H1 (cell line): Measurements from ENCODE around the gene FUNDC1. TPM values are rescaled to one million over a fixed set of nuclear protein-coding genes. Genes with fewer than 3 reads are reported as not detected.
A peak's percentile ranks its signal among the peaks of the same experiment; 100 is the strongest.

Experiments used
- CTCF ChIA-PET: fragments of 300-600 bp; sonication (Branson Sonifier 250); formaldehyde crosslinking; loops from one replicate; lab custom pipeline; 2021; ENCODE audit not compliant: partially characterized antibody; lab: Charles Lee
- POLR2A ChIA-PET: fragments of 300-600 bp; sonication (Branson Sonifier 250); formaldehyde crosslinking; loops from one replicate; lab custom pipeline; 2021; ENCODE audit warnings: inconsistent platforms; ENCODE audit not compliant: partially characterized antibody; lab: Charles Lee
- DNase-seq, 2 experiments: peaks; one replicate each; pipeline versions ENCODE4 v3.0.0 to v3.0.0-alpha.2; 2010 to 2022; ENCODE audit warnings: low spot score in 2 of 2, low read depth in 1 of 2, mixed read lengths in 1 of 2
- FAIRE-seq: peaks from 2 replicates; lab custom pipeline; 2011; peaks lifted over from hg19 to GRCh38; lab: Jason Lieb, UNC
- H2AFZ ChIP-seq: 2 replicates; pipeline ENCODE4 v1.8.1; 2012; ENCODE audit warnings: low read length, inconsistent platforms
- H2AK5ac ChIP-seq: 2 replicates; pipeline ENCODE4 v1.6.1; 2013; ENCODE audit warnings: low read depth, low read length
- H2BK120ac ChIP-seq: replicated peaks from 2 replicates; pipeline ENCODE3; 2013; ENCODE audit warnings: low read depth, low read length, inconsistent platforms
- H2BK12ac ChIP-seq: 2 replicates; pipeline ENCODE4 v1.6.1; 2013; ENCODE audit warnings: low read depth, low read length
- H2BK15ac ChIP-seq: 2 replicates; pipeline ENCODE4 v1.6.1; 2013; ENCODE audit warnings: low read length
- H2BK20ac ChIP-seq: 2 replicates; pipeline ENCODE4 v1.6.1; 2013; ENCODE audit warnings: low read length
- H2BK5ac ChIP-seq: 2 replicates; pipeline ENCODE4 v1.6.1; 2013; ENCODE audit warnings: low read depth, low read length
- H3K14ac ChIP-seq: 2 replicates; pipeline ENCODE4 v1.6.1; 2013; ENCODE audit warnings: inconsistent platforms; ENCODE audit not compliant: insufficient read length
- H3K18ac ChIP-seq: 2 replicates; pipeline ENCODE4 v1.6.1; 2013; ENCODE audit warnings: low read length; ENCODE audit errors: extremely low read depth
- H3K23ac ChIP-seq: 2 replicates; pipeline ENCODE4 v1.6.1; 2013; ENCODE audit warnings: inconsistent platforms; ENCODE audit not compliant: insufficient read length
- H3K23me2 ChIP-seq: 2 replicates; pipeline ENCODE4 v1.6.1; 2013; ENCODE audit warnings: low read depth, low read length
- H3K27ac ChIP-seq: 2 replicates; pipeline ENCODE4 v1.6.1; 2011; ENCODE audit warnings: low read depth, low read length, inconsistent platforms
- H3K27me3 ChIP-seq, 4 experiments: replicated peaks in 1 of 4; 1 replicate in 1 of 4; 2 replicates in 3 of 4; pipeline versions ENCODE4 v1.6.1 to v1.8.1; 2011 to 2013; ENCODE audit warnings: low read length in 3 of 4, mild to moderate bottlenecking in 3 of 4, inconsistent platforms in 2 of 4, mixed read lengths in 2 of 4, moderate library complexity in 1 of 4; ENCODE audit not compliant: control insufficient read depth in 3 of 4, insufficient read depth in 3 of 4; ENCODE audit errors: extremely low read depth in 1 of 4
- H3K36me3 ChIP-seq, 4 experiments: 2 replicates each; pipeline versions ENCODE4 v1.6.1 to v1.8.1; 2011 to 2013; ENCODE audit warnings: mild to moderate bottlenecking in 4 of 4, low read length in 3 of 4, moderate library complexity in 2 of 4, control low read depth in 1 of 4, inconsistent platforms in 1 of 4; ENCODE audit not compliant: insufficient read depth in 4 of 4, control insufficient read depth in 2 of 4
- H3K4ac ChIP-seq: replicated peaks from 2 replicates; pipeline ENCODE3; 2013; ENCODE audit warnings: low read length, low read depth, mixed read lengths, inconsistent platforms; ENCODE audit not compliant: insufficient read length
- H3K4me1 ChIP-seq, 4 experiments: replicated peaks in 1 of 4; 1 replicate in 1 of 4; 2 replicates in 3 of 4; pipeline versions ENCODE4 v1.6.1 to v1.8.1; 2011 to 2013; ENCODE audit warnings: low read length in 3 of 4, inconsistent platforms in 2 of 4, mixed read lengths in 1 of 4; ENCODE audit not compliant: insufficient read depth in 4 of 4, control insufficient read depth in 3 of 4
- H3K4me2 ChIP-seq, 2 experiments: 2 replicates each; pipeline versions ENCODE4 v1.6.1 to v1.8.1; 2011 to 2013; ENCODE audit warnings: low read depth in 2 of 2, low read length in 2 of 2, control low read depth in 1 of 2, inconsistent platforms in 1 of 2, mild to moderate bottlenecking in 1 of 2; ENCODE audit not compliant: insufficient read depth in 1 of 2
- H3K4me3 ChIP-seq, 4 experiments: fragments of 200-600, 300-600 bp in 1 of 4; sonication (generic), shearing (Covaris generic), sonication (Bioruptor Twin) in 1 of 4; 2 replicates each; pipeline versions ENCODE4 v1.5.1 to v1.8.1; 2011 to 2016; ENCODE audit warnings: low read length in 4 of 4, low read depth in 3 of 4, control low read depth in 2 of 4, inconsistent platforms in 2 of 4, mild to moderate bottlenecking in 2 of 4, mixed read lengths in 1 of 4, moderate library complexity in 1 of 4; ENCODE audit not compliant: insufficient read depth in 2 of 4; ENCODE audit errors: extremely low read depth in 1 of 4
- H3K56ac ChIP-seq: replicated peaks from 2 replicates; pipeline ENCODE3; 2013; ENCODE audit warnings: low read depth, mild to moderate bottlenecking, mixed read lengths, low read length, inconsistent platforms; ENCODE audit not compliant: insufficient read length
- H3K79me1 ChIP-seq: 2 replicates; pipeline ENCODE4 v1.6.1; 2013; ENCODE audit warnings: low read depth, low read length, control low read depth
- H3K79me2 ChIP-seq, 2 experiments: 2 replicates each; pipeline versions ENCODE4 v1.6.1 to v1.8.1; 2012 to 2013; ENCODE audit warnings: low read length in 2 of 2, mild to moderate bottlenecking in 2 of 2, inconsistent platforms in 1 of 2; ENCODE audit not compliant: insufficient read depth in 2 of 2, control insufficient read depth in 1 of 2
- H3K9ac ChIP-seq, 4 experiments: replicated peaks in 1 of 4; 1 replicate in 1 of 4; 2 replicates in 3 of 4; pipeline versions ENCODE4 v1.6.1 to v1.8.1; 2011 to 2013; ENCODE audit warnings: low read depth in 3 of 4, low read length in 3 of 4, control low read depth in 2 of 4, mild to moderate bottlenecking in 2 of 4, moderate library complexity in 2 of 4, inconsistent platforms in 1 of 4; ENCODE audit errors: extremely low read depth in 1 of 4
- H3K9me3 ChIP-seq, 2 experiments: 2 replicates each; pipeline versions ENCODE4 v1.6.1 to v1.8.1; 2012 to 2013; ENCODE audit warnings: mild to moderate bottlenecking in 2 of 2, moderate library complexity in 2 of 2, control low read depth in 1 of 2, inconsistent platforms in 1 of 2, low read depth in 1 of 2, low read length in 1 of 2, mixed read lengths in 1 of 2; ENCODE audit not compliant: insufficient read depth in 2 of 2
- H4K20me1 ChIP-seq, 2 experiments: replicated peaks in 1 of 2; 2 replicates each; pipeline versions ENCODE3 to v1.8.1; 2011 to 2013; ENCODE audit warnings: inconsistent platforms in 2 of 2, low read length in 2 of 2, mild to moderate bottlenecking in 1 of 2; ENCODE audit not compliant: insufficient read depth in 2 of 2, control insufficient read depth in 1 of 2
- H4K5ac ChIP-seq: 2 replicates; pipeline ENCODE4 v1.6.1; 2013; ENCODE audit warnings: low read length, low read depth, mixed read lengths, inconsistent platforms; ENCODE audit not compliant: insufficient read length
- H4K8ac ChIP-seq: 2 replicates; pipeline ENCODE4 v1.8.0; 2013; ENCODE audit warnings: mild to moderate bottlenecking, moderate library complexity, low read length, inconsistent platforms; ENCODE audit not compliant: insufficient read depth; ENCODE audit errors: extremely low read depth
- H4K91ac ChIP-seq: replicated peaks from 2 replicates; pipeline ENCODE3; 2013; ENCODE audit warnings: low read length, mixed read lengths, inconsistent platforms; ENCODE audit not compliant: insufficient read length
- CEBPB ChIP-seq: IDR thresholded peaks from 2 replicates; pipeline ENCODE4 v1.6.1; 2012; ENCODE audit warnings: low read depth, low read length
- EP300 ChIP-seq, 2 experiments: IDR thresholded peaks; 1 replicate in 1 of 2; 2 replicates in 1 of 2; pipeline ENCODE4 v1.6.1; 2011 to 2012; ENCODE audit warnings: low read depth in 2 of 2, low read length in 2 of 2, mild to moderate bottlenecking in 2 of 2, borderline replicate concordance in 1 of 2, inconsistent platforms in 1 of 2, moderate library complexity in 1 of 2
- GABPA ChIP-seq: IDR thresholded peaks from 2 replicates; pipeline ENCODE4 v1.6.1; 2011; ENCODE audit warnings: mild to moderate bottlenecking, low read length, moderate library complexity, borderline replicate concordance; ENCODE audit not compliant: insufficient read depth
- POLR2A ChIP-seq, 2 experiments: IDR thresholded peaks; 1 replicate in 1 of 2; 2 replicates in 1 of 2; pipeline ENCODE4 v1.6.1; 2011; ENCODE audit warnings: low read depth in 2 of 2, low read length in 2 of 2, mild to moderate bottlenecking in 2 of 2; ENCODE audit errors: control extremely low read depth in 1 of 2
- POLR2AphosphoS5 ChIP-seq: IDR thresholded peaks from 2 replicates; pipeline ENCODE4 v1.6.1; 2011; ENCODE audit warnings: low read depth, low read length
- TAF7 ChIP-seq: optimal IDR thresholded peaks from 2 replicates; pipeline ENCODE3; 2011; ENCODE audit warnings: low read depth, mild to moderate bottlenecking, inconsistent platforms, low read length, moderate library complexity, borderline replicate concordance
- WGBS, 2 experiments: shearing (Covaris generic) in 1 of 2; methylation state at CpG; one replicate each; pipeline versions ENCODE4 v1.1.6 to v1.1.7; 2013 to 2015; ENCODE audit warnings: low lambda C conversion rate in 2 of 2, mixed read lengths in 2 of 2, inconsistent platforms in 1 of 2, low coverage in 1 of 2, missing lambda C conversion rate in 1 of 2; ENCODE audit not compliant: insufficient replicate concordance in 2 of 2, insufficient coverage in 1 of 2, insufficient read length in 1 of 2; ENCODE audit errors: extremely low coverage in 1 of 2, missing lambda C conversion rate in 1 of 2; 5-methylcytosine and 5-hydroxymethylcytosine counted together
- long read RNA-seq, 2 experiments: library from RNA in 1 of 2; library from capped mRNA in 1 of 2; stranded (forward); transcript quantifications; one replicate each; pipeline ENCODE4 v2.0.0, GENCODE V29; 2021; ENCODE audit warnings: inconsistent platforms in 1 of 2
- polyA minus RNA-seq, 3 experiments: library from RNA; depleted of rRNA, polyadenylated mRNA; stranded (reverse); fragments of >200 nt; gene quantifications; 1 replicate in 2 of 3; 2 replicates in 1 of 3; pipeline ENCODE4 v1.2.3, GENCODE V29; 2011
- polyA plus RNA-seq, 7 experiments: library from polyadenylated mRNA; depleted of rRNA in 3 of 7; stranded (reverse) in 5 of 7; unstranded in 2 of 7; fragments of >200 nt in 5 of 7; fragments of 200-250 nt in 2 of 7; gene quantifications; 1 replicate in 5 of 7; 2 replicates in 1 of 7; 4 replicates in 1 of 7; pipeline versions ENCODE4 v1.2.1 to v1.2.3, GENCODE V29; 2011 to 2013; ENCODE audit warnings: missing spikeins in 2 of 7, mixed read lengths in 2 of 7
- total RNA-seq: library from RNA; stranded (reverse); fragmentation: NEBNext Ultra II Directional; extraction: Animal tissue kit (Norgen Biotek cat#: 25700); gene quantifications from 2 replicates; pipeline ENCODE4 v1.2.1, GENCODE V29; 2021
- TF ChIP-seq, protein P1 (sequence below): IDR thresholded peaks from 2 replicates; pipeline ENCODE4 v1.6.1; 2011; ENCODE audit warnings: low read depth, mild to moderate bottlenecking, low read length; ENCODE audit not compliant: insufficient read depth

The FUNDC1 gene, protein sequence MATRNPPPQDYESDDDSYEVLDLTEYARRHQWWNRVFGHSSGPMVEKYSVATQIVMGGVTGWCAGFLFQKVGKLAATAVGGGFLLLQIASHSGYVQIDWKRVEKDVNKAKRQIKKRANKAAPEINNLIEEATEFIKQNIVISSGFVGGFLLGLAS
- total RNA-seq (22.7 and 24.1 TPM in 2 replicates), polyA plus RNA-seq (2011; rRNA removed) (7.1 and 13.7 TPM in 2 replicates), polyA minus RNA-seq (2011; rRNA and poly(A)+ RNA removed) (4.7 and 6.7 TPM in 2 replicates)
- 17.2 TPM for polyA plus RNA-seq (2011; cell fraction: cytosol; rRNA removed)
- polyA plus RNA-seq (2011; cell fraction: nucleus; rRNA removed) = 3.0 TPM
- 16.0 to 27.8 TPM (median 22.6 TPM) in 4 replicates for polyA plus RNA-seq (2012, experiment 1 of 2)
- 9.2 TPM for polyA plus RNA-seq (2012, experiment 2 of 2)
- 23.7 TPM for polyA plus RNA-seq (2013, experiment 1 of 2)
- 24.0 TPM for polyA plus RNA-seq (2013, experiment 2 of 2)
- 2.3 TPM for polyA minus RNA-seq (2011; cell fraction: cytosol; rRNA and poly(A)+ RNA removed)
- polyA minus RNA-seq (2011; cell fraction: nucleus; rRNA and poly(A)+ RNA removed) = 7.0 TPM
- long read RNA-seq, experiment 1, transcript FUNDC1-201 (5 exons, 1,196 nt) = major isoform, 11 of 20 reads
- long read RNA-seq, experiment 1, partial matches to known transcripts = 4 of 20 reads
- long read RNA-seq, experiment 1, other reads (novel, unspliced or antisense) = 3 of 20 reads
- long read RNA-seq, experiment 2, transcript FUNDC1-201 (5 exons, 1,196 nt) = major isoform, 45 of 52 reads
- long read RNA-seq, experiment 2, partial matches to known transcripts = 0 of 52 reads
- long read RNA-seq, experiment 2, other reads (novel, unspliced or antisense) = 6 of 52 reads

DNA sequence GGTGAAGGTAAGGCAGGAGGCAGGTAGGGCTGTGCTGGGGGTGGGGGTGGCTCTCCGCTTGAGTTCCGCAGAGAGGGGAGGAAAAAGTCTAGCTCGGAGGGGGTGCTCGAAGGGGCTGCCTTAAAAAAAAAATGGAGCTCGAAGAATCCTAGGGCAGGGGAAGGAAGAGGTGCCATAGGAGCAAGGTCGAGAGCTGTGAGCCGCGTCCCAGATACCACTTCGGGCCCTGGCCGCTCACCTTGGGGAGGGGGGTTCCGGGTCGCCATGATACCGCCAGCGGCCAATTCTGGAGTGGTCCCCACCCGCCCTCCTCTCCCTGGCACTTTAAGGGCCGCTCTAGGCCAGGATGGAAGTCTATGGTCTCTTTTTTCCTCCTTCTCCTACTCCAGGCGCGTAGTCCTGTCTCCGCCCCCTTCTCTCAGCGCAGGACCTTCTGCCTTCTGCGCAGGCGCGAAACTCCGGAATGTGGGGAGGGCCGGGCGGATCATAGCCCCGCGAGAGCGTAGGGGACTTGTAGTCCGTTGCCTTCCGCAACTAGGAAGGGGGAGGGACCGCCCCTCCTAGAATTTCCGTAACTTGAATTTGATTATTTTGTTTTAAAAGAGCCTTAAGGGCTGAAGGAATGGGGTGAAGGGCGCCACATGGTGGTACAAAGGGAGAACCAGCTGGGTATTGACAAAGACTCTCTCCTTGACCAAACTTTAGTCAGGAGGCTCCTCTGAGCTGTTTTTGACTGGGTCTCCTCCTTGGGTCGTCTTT, at the start of gene FUNDC1:
Gene FUNDC1, minus strand, starts transcription at position 293 of the 759 bp plus-strand sequence. Its CDS starts 27 bp downstream, at position 266.
- Histone ChIP-seq H3K23me2 (no peaks in the 10 kb centered on the region), H3K14ac (no peak within 1 kb of the TSS), H4K8ac (peak within 1 kb of the TSS; percentile 89; the same call in 1 of the 2 replicates), H3K23ac (no peak within 1 kb of the TSS), H3K4ac (no peak within 1 kb of the TSS), H3K27ac (peak within 1 kb of the TSS; percentile 84), H4K20me1 (no peaks in the 10 kb centered on the region), H3K79me2 (peaks cover 0 to 28% of the 10 kb centered on the region in 2 experiments; a peak in 2 of 4 replicates), H2AFZ (no peak within 1 kb of the TSS), H3K9ac (peak within 1 kb of the TSS; percentile 67 to 85 (median 78)), H3K79me1 (no peaks in the 10 kb centered on the region; the same call in 1 of the 2 replicates), H3K4me1 (no peaks in the 10 kb centered on the region), H4K5ac (peak within 1 kb of the TSS; percentile 33), H3K4me3 (peak within 1 kb of the TSS; percentile 66 to 81 (median 74)), H2BK5ac (no peak within 1 kb of the TSS), H3K36me3 (peaks cover 0 to 4% (median 1%) of the 10 kb centered on the region in 4 experiments; a peak in 2 of 8 replicates), H3K9me3 (no peaks in the 10 kb centered on the region), H3K27me3 (no peaks in the 10 kb centered on the region), H2BK15ac (no peak within 1 kb of the TSS), H3K18ac (no peak within 1 kb of the TSS; the same call in 1 of the 2 replicates), H2BK12ac (no peak within 1 kb of the TSS), H2BK120ac (no peak within 1 kb of the TSS), H2BK20ac (no peak within 1 kb of the TSS), H2AK5ac (no peak within 1 kb of the TSS), H4K91ac (peak within 1 kb of the TSS; percentile 74), H3K4me2 (peak within 1 kb of the TSS; percentile 72 to 77), H3K56ac (peak within 1 kb of the TSS; percentile 79)
- ChIA-PET POLR2A (interaction anchor here (0.6 to 1.3 kb wide), 4 partner anchors 15 to 413 kb away, joined by 3 read pairs; no protein-coding TSS in a partner anchor), CTCF (interaction anchor here (1.0 kb wide), 1 partner anchor 77 kb away, joined by 3 read pairs; no protein-coding TSS in a partner anchor)
- DNase-seq (peak; percentile 89 to 93), FAIRE-seq (peak; percentile 85)
- 14% methylated on average over 3 of the region's 35 CpGs; no CpG with 5 or more reads in 1 of the 2 experiments for WGBS, 2 experiments
- peak; percentile 25 to 77 for TF ChIP-seq POLR2A (IDR thresholded peaks at IDR 0.05; ENCODE audit: control extremely low read depth in 1 of 2, low read depth in 2 of 2, low read length in 2 of 2)
- TF ChIP-seq GABPA = no peak
- TF ChIP-seq POLR2AphosphoS5 = peak; percentile 29; the same call in 1 of the 2 replicates
- no peak for TF ChIP-seq TAF7
- TF ChIP-seq, protein P1, sequence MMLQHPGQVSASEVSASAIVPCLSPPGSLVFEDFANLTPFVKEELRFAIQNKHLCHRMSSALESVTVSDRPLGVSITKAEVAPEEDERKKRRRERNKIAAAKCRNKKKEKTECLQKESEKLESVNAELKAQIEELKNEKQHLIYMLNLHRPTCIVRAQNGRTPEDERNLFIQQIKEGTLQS = no peak
- TF ChIP-seq CEBPB = no peak
- no peak for TF ChIP-seq EP300 (IDR thresholded peaks at IDR 0.05; ENCODE audit: borderline replicate concordance in 1 of 2, low read depth in 2 of 2, low read length in 2 of 2)
